ENCODE data around the gene PTPRD.

PTPRD gene

DNA sequence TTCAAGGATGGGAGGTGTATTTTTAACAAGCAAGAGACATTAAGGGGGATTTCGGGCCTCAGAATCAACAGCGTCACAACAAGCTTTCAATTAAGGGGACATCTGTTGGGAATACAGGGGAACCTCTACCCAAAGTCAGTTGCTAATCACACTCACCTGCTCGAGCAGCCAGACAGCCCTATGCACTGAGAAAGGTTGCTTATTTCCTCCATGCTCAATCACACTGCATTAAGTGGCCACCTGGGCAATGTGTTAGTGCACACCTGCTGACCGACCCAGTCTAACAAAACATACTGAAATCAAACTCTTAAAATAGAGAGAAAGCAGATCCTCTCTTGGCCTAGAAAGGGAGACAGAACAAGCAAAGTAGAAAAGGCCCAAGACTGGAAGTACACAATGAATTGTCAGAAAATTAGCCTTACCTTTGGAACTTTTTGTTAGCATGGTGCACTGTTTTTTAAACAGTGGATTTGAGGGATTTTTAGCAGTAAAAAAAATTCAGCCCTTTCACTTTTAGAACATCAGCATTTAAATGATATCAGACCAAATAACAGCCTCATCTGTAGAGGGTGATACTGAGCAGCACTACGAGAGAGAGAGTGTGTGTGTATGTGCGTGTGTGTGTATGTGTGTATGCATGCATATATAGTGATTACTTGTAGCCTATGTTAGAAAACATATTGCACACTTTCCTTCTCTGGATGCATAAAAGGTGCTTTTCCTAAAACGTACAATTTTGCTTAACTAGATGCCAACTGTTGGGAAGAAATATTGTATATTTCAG, 1694.7 kb downstream of the PTPRD start:
- TF ChIP-seq, protein P1, sequence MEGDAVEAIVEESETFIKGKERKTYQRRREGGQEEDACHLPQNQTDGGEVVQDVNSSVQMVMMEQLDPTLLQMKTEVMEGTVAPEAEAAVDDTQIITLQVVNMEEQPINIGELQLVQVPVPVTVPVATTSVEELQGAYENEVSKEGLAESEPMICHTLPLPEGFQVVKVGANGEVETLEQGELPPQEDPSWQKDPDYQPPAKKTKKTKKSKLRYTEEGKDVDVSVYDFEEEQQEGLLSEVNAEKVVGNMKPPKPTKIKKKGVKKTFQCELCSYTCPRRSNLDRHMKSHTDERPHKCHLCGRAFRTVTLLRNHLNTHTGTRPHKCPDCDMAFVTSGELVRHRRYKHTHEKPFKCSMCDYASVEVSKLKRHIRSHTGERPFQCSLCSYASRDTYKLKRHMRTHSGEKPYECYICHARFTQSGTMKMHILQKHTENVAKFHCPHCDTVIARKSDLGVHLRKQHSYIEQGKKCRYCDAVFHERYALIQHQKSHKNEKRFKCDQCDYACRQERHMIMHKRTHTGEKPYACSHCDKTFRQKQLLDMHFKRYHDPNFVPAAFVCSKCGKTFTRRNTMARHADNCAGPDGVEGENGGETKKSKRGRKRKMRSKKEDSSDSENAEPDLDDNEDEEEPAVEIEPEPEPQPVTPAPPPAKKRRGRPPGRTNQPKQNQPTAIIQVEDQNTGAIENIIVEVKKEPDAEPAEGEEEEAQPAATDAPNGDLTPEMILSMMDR (IDR thresholded peaks at IDR 0.05; ENCODE audit: low read depth, low read length, missing control alignments): no peak

DNA sequence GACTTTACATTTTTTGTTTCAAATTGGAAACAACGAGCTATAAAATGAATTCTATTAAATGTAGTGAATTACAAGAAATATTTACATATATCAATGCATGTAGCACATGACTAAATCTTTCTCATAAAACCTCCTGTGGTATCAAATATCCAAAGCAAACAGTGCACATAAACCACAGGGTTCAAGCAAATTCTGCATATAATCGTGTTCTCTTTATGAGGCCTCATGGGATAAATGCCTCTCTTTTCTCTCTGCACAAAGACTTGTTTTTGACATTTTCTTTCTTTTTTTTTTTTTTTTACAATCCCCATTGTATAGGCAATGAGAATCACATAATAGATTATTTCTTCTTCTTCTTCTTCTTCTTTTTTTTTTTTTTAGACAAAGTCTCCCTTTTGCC, 1696.0 kb downstream of the PTPRD start:
- DNase-seq (ENCODE audit: low read depth): no peak

More for the DNA sequence above, 1694.7 kb downstream of the PTPRD start:
- no peak overlapping the region for H3K4me3 ChIP-seq (ENCODE audit: low read depth, low read length)
- in situ Hi-C loops (cut with HindIII; ENCODE audit: low sequenced_read_pairs): no loop called here
- no peak for DNase-seq (ENCODE audit: low read depth)

DNA sequence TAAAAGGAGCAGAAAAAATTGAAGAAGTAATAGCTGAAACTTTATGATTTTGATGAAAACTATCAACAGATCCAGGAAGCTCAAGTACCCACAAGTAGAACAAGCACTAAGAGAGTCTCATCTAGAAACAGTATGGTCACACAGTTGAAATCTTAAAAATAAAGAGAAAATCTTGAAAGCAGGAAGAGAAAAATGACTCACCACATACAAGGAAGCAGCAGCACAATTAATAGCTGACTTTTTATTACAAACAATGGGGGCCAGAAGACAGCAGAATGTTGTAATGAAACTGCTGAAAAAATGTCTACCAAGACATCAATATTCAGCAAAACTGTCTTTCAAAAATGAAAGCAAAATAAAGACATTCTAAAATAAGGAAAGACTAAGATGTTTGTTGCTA, 1704.9 kb downstream of the PTPRD start:
- TF ChIP-seq, protein P1 (IDR thresholded peaks at IDR 0.05; ENCODE audit: low read depth, low read length, missing control alignments): no peak
- no peak overlapping the region for H3K4me3 ChIP-seq (ENCODE audit: low read depth, low read length)
- DNase-seq (ENCODE audit: low read depth): no peak
- in situ Hi-C loops (cut with HindIII; ENCODE audit: low sequenced_read_pairs): no loop called here

More for the DNA sequence above, 1696.0 kb downstream of the PTPRD start:
- in situ Hi-C loops (cut with HindIII; ENCODE audit: low sequenced_read_pairs): no loop called here
- no peak overlapping the region for H3K4me3 ChIP-seq (ENCODE audit: low read depth, low read length)
- TF ChIP-seq, protein P1 (IDR thresholded peaks at IDR 0.05; ENCODE audit: low read depth, low read length, missing control alignments): no peak

DNA sequence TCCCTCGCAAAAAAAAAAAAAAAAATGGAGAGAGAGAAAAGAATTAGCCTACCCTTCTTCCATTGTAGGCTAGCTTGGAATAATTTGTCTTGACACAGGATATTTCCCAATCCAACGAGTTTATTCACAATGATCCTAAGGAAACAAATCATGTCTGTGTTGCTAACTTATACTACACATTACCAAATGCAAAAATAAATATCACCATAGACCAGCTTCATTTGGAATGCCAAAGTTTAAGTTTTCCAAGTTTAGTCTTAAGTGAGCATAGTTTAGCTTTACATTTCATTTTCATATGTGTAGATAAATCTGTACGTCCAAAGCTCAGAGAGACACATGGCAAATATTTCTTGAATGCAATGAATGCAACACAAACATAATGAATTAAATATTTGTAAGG, 1707.1 kb downstream of the PTPRD start:
- no peak for DNase-seq (ENCODE audit: low read depth)
- TF ChIP-seq, protein P1 (IDR thresholded peaks at IDR 0.05; ENCODE audit: low read depth, low read length, missing control alignments): no peak
- H3K4me3 ChIP-seq (ENCODE audit: low read depth, low read length): no peak overlapping the region
- in situ Hi-C loops (cut with HindIII; ENCODE audit: low sequenced_read_pairs): no loop called here

DNA sequence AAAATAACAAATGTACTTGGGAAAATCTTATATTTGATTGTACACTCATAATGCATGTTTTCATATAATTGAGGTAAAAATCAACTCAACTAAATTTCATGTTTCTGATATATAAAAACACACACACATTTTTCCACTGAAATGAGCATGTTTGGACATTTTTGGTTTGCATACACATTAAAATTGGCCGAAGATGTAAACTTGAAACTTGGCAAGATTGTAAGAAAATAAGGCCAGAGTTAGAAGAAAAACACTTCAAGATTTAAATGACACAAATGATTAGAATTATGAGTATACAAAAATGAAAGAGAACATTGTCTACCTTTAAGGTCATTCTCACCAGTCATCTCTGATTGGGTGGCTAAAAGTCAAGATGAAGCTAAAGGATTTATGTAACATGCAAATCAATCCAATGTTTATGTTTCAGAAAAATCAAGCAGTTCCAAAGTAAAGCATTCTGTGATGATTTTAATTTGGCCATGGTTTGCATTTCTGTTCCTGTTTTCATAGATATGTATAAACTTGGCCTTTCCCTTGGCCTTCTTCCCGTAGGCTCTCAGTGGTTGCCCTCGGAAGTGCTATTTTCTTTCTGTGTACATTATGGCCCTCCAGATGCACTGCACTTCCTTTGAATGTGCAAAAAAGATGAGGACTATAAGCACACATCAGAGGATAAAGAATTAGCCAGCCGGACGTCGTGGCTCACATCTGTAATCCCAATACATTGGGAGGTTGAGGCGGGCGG, 1707.9 kb downstream of the PTPRD start:
- no peak overlapping the region for H3K4me3 ChIP-seq (ENCODE audit: low read depth, low read length)
- in situ Hi-C loops (cut with HindIII; ENCODE audit: low sequenced_read_pairs): no loop called here
- TF ChIP-seq, protein P1 (IDR thresholded peaks at IDR 0.05; ENCODE audit: low read depth, low read length, missing control alignments): no peak
- no peak for DNase-seq (ENCODE audit: low read depth)

DNA sequence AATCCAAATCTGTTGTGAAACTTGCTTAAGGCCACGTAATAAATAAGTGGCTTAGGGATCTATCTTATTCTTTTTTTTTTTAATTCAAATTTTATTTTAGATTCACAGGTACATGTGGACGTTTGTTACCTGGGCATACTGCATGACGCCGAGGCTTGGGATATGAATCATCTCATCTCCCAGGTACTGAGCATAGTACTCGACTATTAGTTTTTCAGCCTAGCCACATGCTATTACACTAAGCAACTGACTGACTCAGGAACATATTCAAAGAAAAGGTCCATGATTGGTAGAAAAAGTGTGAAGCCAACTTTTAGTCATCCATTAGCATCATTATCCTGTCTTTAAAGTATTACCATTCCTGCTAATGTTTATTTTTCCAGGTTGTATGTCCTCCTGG, 1709.7 kb downstream of the PTPRD start:
- no peak overlapping the region for H3K4me3 ChIP-seq (ENCODE audit: low read depth, low read length)
- no peak for DNase-seq (ENCODE audit: low read depth)
- in situ Hi-C loops (cut with HindIII; ENCODE audit: low sequenced_read_pairs): no loop called here
- TF ChIP-seq, protein P1 (IDR thresholded peaks at IDR 0.05; ENCODE audit: low read depth, low read length, missing control alignments): no peak
